ENCODE data around the gene RNF5. TPM values are rescaled to one million over a fixed set of nuclear protein-coding genes. Genes with fewer than 3 reads are reported as not detected.
"Not testable (repeated sequence)": the region's sequence is repeated elsewhere in the genome, so short reads cannot be mapped to it uniquely, and the experiment has no call there.

Gene RNF5
- total RNA-seq, 2 experiments from 2014 or later, result 60.8 to 63.8 TPM

DNA sequence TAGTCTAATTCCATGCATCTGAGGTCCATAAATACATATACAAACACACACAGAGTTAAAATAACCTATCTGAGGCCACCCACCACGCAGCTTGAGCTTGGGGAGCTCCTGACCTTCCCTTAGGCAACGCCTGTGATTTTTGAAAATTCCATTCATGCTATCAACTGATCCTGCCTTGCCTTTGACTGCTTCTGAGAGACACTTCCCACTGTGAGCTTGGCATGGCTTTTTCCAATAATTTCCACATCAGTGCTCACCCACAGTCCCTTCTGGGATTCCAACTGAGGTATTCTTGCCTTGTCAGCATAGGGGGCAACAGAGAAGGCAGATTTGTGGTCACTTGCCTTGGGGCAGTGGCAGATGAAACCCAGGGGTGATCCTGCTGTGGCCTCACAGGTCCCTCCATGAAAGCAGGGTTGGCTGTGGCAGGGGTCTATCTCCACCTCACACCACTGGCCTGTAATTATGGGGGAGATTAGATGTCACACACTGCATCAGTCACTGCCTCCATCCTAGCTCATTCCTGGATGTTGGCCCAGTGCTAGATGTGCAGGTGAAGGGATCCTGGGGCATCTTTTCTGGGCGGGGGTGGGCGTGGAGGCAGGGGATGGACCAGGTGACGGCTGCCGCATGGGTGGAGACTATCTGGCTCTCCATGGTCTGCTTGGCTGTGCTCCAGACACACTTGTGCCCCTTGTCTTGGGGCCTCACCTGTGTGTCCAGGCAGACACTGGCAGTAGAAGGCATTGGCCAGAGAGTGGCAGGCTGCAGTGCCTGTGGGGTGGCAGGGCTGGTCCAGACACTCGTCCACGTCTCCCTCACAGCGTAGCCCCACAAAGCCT lies 25.4 kb downstream of the RNF5 start:
- Mint-ChIP-seq H3K27me3 (no peaks in the 10 kb centered on the region), H3K4me3 (no peak overlapping the region), H3K36me3 (no peaks in the 10 kb centered on the region), H3K27ac (no peak overlapping the region), H3K4me1 (ENCODE audit: low read depth) (no peaks in the 10 kb centered on the region), H3K9me3 (no peaks in the 10 kb centered on the region)
- ChIA-PET CTCF (no interaction called here), POLR2A (no interaction called here)
- intact Hi-C loops (cut with micrococcal nuclease), result no loop called here
- DNase-seq, result no peak

DNA sequence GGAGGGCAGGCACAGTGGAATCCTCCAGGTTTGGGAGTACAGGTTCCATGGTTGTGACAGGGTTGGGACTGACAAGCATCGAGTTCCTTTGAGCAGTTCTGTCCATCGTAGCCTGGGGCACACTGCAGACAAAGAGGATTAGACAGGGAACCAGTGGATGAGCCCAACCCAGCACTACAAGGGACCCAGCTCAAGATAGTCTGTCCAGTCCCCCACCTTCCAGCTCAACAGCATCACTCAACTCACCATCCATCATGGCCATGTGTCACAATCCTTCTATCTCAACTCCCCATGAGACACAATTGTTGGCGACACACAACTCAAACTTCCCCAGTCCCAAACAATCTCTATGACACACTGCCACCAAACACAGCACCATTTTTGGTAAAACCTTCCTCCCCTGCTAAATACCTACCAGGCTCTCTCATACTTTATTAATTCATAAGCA lies 26.1 kb downstream of the RNF5 start:
- Mint-ChIP-seq H3K27me3 (no peaks in the 10 kb centered on the region), H3K36me3 (no peaks in the 10 kb centered on the region), H3K9me3 (no peaks in the 10 kb centered on the region), H3K4me1 (ENCODE audit: low read depth) (no peaks in the 10 kb centered on the region), H3K27ac (no peak overlapping the region), H3K4me3 (no peak overlapping the region)
- DNase-seq, result no peak
- CTCF ChIA-PET, result no interaction called here
- intact Hi-C loops (cut with micrococcal nuclease), result no loop called here
- POLR2A ChIA-PET, result no interaction called here

DNA sequence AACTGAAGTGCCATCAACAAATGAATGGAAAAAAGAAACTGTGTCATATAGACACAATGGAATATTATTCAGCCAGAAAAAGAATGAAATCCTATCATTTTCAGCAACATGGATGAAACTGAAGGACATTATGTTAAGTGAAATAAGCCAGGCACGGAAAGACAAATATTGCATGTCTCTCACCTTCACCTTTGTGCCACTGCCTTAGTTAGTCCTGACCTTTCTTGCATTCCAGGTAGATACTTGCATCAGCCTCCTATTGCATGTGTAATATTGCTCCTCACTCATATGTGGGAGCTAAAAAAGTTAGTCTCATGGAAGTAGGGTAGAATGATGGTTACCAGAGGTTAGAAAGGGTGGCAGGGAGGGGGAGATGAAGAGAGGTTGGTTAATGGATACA lies 30.8 kb downstream of the RNF5 start:
- Mint-ChIP-seq H3K4me3 (no peak overlapping the region), H3K4me1 (ENCODE audit: low read depth) (no peaks in the 10 kb centered on the region), H3K27me3 (no peaks in the 10 kb centered on the region), H3K36me3 (no peaks in the 10 kb centered on the region), H3K27ac (no peak overlapping the region), H3K9me3 (no peaks in the 10 kb centered on the region)
- no peak for DNase-seq
- ChIA-PET CTCF (interaction anchor here (1.3 kb wide), 1 partner anchor 37 kb away, joined by 3 read pairs; no protein-coding TSS in a partner anchor), POLR2A (no interaction called here)
- intact Hi-C loops (cut with micrococcal nuclease), result no loop called here

DNA sequence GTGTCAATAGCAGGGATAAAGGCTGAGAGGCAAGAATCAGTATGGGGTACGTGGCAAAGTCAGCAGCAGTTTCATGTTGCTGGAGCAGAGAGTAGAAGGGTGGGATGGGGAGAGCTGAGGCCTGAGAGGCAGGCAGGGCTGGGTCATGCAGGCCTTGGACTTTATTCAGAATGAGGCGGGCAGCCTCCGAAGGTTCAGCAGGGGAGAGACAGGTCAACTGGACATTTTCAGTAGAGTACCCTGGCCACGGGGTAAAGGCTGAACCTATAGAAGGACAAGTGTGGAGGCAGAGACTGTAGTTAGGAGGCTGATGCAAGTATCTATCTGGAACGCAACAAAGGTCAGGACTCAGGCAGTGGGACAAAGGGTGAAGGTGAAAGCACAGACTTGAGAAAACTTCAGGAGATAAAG lies 32.0 kb downstream of the RNF5 start:
- no peak overlapping the region for H3K27ac Mint-ChIP-seq
- CTCF ChIA-PET, result interaction anchor here (1.3 kb wide), 1 partner anchor 35 kb away, joined by 3 read pairs; no protein-coding TSS in a partner anchor
- no peaks in the 10 kb centered on the region for H3K36me3 Mint-ChIP-seq
- H3K27me3 Mint-ChIP-seq, result no peaks in the 10 kb centered on the region
- intact Hi-C loops (cut with micrococcal nuclease), result no loop called here
- POLR2A ChIA-PET, result no interaction called here
- H3K9me3 Mint-ChIP-seq, result no peaks in the 10 kb centered on the region
- DNase-seq, result no peak
- H3K4me3 Mint-ChIP-seq, result no peak overlapping the region
- H3K4me1 Mint-ChIP-seq (ENCODE audit: low read depth), result no peaks in the 10 kb centered on the region

DNA sequence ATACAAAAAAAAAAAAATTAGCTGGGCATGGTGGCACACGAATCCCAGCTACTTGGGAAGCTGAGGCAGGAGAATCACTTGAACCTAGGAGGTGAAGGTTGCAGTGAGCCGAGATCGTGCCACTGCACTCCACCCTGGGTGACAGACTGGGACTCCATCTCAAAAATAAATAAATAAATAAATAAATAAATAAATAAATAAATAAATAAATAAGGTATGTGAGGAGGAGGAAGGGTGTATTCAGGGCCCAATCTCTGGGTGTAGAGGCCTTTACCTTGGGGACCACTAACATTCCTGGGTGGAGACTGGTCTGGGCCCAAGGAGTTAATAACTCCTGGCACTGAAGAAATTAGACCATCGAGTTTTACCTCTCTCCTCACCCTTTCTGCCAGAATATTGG lies 33.2 kb downstream of the RNF5 start:
- CTCF ChIA-PET, result interaction anchor here (0.6 to 1.0 kb wide), 2 partner anchors 18 to 203 kb away, joined by 3 read pairs; no protein-coding TSS in a partner anchor
- POLR2A ChIA-PET, result not testable (repeated sequence)

DNA sequence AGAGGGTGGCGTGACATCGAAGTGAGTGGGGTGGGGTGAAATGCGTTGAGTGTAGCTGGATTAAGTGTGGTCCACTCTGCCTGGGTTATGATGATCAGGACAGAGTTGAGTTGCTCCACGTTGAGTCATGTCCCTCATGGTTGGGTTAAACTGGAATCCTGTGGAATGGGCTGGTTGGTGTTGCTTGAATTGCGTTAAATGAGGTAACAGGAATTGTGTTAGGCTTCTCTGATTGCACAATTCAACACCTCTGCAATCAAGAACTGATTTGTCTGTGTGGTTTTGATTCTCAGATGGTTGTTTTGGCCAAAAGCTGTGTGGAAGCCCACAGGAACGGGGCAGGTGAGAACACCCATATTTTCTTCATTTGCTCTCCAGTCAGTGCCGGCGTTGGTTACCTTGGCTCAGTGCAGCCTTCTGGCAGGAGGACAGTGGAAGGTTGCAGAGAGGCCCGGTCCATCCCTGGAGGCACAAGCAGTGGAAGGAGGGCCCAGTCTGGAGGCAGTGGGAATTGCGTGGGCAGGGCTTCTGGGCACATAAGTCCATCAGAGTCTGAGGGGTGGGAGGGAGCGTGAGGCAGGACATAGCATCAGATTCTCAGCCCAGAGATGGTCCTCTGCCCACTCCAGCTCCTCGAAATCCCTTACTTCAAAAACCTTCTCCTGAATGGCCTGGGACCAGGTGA lies 34.0 kb downstream of the RNF5 start:
- DNase-seq, result no peak
- Mint-ChIP-seq H3K4me1 (ENCODE audit: low read depth) (no peaks in the 10 kb centered on the region), H3K9me3 (no peaks in the 10 kb centered on the region), H3K27me3 (no peaks in the 10 kb centered on the region), H3K27ac (no peak overlapping the region), H3K4me3 (no peak overlapping the region), H3K36me3 (no peaks in the 10 kb centered on the region)
- intact Hi-C loops (cut with micrococcal nuclease), result no loop called here
- ChIA-PET POLR2A (no interaction called here), CTCF (interaction anchor here (1.0 kb wide), 1 partner anchor 202 kb away, joined by 3 read pairs; no protein-coding TSS in a partner anchor)

More for the DNA sequence above, 33.2 kb downstream of the RNF5 start:
- H3K36me3 Mint-ChIP-seq; H3K9me3 Mint-ChIP-seq; H3K27me3 Mint-ChIP-seq; H3K4me3 Mint-ChIP-seq; intact Hi-C loops (cut with micrococcal nuclease); H3K27ac Mint-ChIP-seq; H3K4me1 Mint-ChIP-seq (ENCODE audit: low read depth); DNase-seq: not testable (repeated sequence)

DNA sequence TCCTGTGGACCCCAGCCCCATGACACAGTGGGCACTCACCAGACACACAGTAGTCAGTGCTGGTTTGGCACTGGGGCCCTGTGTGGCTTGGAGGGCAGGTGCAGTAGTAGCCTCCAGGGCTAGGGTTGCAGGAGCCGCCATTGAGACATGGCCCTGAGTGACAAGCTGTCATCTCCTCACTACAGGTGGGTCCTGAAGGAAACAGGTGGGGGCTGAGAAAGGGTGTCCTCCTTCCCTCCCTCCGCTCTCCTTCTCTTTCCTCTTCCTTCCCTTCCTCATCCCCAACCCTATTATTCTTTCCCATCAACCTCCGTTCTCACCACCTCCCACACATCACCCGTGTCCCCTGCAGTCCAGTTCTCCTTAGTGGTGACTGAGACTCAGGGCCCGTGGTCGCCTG lies 35.4 kb downstream of the RNF5 start:
- CTCF ChIA-PET, result no interaction called here
- H3K9me3 Mint-ChIP-seq, result no peaks in the 10 kb centered on the region
- H3K4me3 Mint-ChIP-seq, result no peak overlapping the region
- no peaks in the 10 kb centered on the region for H3K27me3 Mint-ChIP-seq
- H3K27ac Mint-ChIP-seq, result no peak overlapping the region
- no peaks in the 10 kb centered on the region for H3K36me3 Mint-ChIP-seq
- POLR2A ChIA-PET, result no interaction called here
- no peaks in the 10 kb centered on the region for H3K4me1 Mint-ChIP-seq (ENCODE audit: low read depth)
- intact Hi-C loops (cut with micrococcal nuclease), result no loop called here
- DNase-seq, result no peak

DNA sequence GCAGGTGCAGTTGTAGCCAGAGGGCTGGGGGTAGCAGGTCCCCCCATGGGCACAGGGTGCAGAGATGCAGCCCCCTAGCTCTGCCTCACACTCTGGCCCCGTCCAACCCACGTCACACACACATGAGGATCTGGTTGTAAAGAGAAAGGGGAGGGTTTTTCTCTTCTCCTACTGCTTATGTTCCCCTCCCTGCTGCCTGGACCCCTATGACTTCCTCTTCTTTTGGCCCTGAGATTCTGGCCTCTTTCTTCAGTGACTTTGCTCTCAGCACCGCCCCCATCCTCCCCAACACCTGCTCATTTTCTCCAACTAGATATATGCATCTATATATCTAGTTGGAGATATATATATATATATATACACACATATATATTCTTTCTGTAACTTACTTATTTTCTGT lies 35.9 kb downstream of the RNF5 start:
- no peak overlapping the region for H3K27ac Mint-ChIP-seq
- no peaks in the 10 kb centered on the region for H3K36me3 Mint-ChIP-seq
- H3K9me3 Mint-ChIP-seq, result no peaks in the 10 kb centered on the region
- intact Hi-C loops (cut with micrococcal nuclease), result no loop called here
- H3K4me1 Mint-ChIP-seq (ENCODE audit: low read depth), result no peaks in the 10 kb centered on the region
- no peak overlapping the region for H3K4me3 Mint-ChIP-seq
- CTCF ChIA-PET, result no interaction called here
- no peak for DNase-seq
- POLR2A ChIA-PET, result no interaction called here
- H3K27me3 Mint-ChIP-seq, result no peaks in the 10 kb centered on the region

DNA sequence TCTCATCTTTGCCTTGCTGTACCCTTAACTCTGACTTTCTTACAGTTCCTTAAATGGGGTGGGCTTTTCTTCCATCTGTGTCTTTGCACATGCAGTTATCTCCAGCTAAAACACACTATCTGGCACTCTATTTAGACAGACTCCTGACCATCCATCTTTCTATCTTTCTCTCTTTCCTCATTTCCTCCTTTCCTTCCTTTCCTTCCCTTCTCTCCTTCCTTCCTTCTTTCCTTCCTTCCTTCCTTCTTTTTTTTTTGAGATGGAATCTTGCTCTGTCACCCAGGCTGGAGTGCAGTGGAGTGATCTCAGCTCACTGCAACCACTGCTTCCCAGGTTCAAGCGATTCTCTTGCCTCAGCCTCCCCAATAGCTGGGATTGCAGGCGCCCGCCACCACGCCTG lies 37.4 kb downstream of the RNF5 start:
- Mint-ChIP-seq H3K36me3 (no peaks in the 10 kb centered on the region), H3K4me3 (no peak overlapping the region), H3K9me3 (no peaks in the 10 kb centered on the region), H3K4me1 (ENCODE audit: low read depth) (no peaks in the 10 kb centered on the region), H3K27ac (no peak overlapping the region), H3K27me3 (no peaks in the 10 kb centered on the region)
- DNase-seq, result no peak
- POLR2A ChIA-PET, result no interaction called here
- CTCF ChIA-PET, result no interaction called here
- intact Hi-C loops (cut with micrococcal nuclease), result no loop called here

DNA sequence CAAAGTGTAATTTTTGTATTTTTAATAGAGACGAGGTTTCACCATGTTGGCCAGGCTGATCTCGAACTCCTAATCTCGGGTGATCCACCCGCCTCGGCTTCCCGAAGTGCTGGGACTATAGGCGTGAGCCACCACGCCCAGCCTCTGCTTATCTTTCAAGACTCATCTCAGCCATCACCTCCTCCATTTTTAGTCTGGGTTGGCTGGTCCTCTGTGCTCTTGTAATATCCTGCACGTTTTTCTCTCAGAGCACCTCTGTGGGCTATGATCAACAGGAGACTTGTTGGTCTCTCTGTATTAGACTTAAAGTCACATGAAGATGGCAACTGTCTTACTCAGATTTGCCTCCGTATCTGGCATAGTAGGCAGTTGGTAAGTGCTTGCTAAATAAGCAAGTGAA lies 38.1 kb downstream of the RNF5 start:
- Mint-ChIP-seq H3K27me3 (no peaks in the 10 kb centered on the region), H3K4me1 (ENCODE audit: low read depth) (no peaks in the 10 kb centered on the region), H3K36me3 (no peaks in the 10 kb centered on the region), H3K9me3 (no peaks in the 10 kb centered on the region), H3K4me3 (no peak overlapping the region), H3K27ac (no peak overlapping the region)
- intact Hi-C loops (cut with micrococcal nuclease), result no loop called here
- CTCF ChIA-PET, result no interaction called here
- POLR2A ChIA-PET, result no interaction called here
- DNase-seq, result no peak

DNA sequence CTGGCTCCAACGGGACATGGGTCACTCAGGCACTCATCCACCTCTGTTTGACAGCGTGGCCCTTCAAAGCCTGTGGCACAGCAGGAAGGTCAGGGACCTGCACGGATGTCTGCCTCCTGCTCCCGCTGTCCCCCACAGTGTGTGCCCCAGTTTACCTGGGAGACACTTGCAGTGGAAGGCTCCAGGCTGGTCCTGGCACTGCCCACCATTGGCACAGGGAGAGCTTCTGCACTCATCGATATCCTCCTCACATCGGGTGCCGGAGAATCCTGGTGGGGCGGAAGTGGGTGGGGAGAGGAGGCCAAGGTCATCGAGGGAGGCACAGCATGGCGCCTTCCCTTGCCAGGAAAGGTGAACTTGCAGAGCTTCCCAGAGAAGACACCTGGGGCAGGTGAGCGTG lies 38.8 kb downstream of the RNF5 start:
- H3K27ac Mint-ChIP-seq, result no peak overlapping the region
- no peaks in the 10 kb centered on the region for H3K4me1 Mint-ChIP-seq (ENCODE audit: low read depth)
- H3K36me3 Mint-ChIP-seq, result no peaks in the 10 kb centered on the region
- H3K27me3 Mint-ChIP-seq, result no peaks in the 10 kb centered on the region
- intact Hi-C loops (cut with micrococcal nuclease), result no loop called here
- CTCF ChIA-PET, result interaction anchor here (0.5 kb wide), 1 partner anchor 529 kb away, joined by 3 read pairs; no protein-coding TSS in a partner anchor
- no peak overlapping the region for H3K4me3 Mint-ChIP-seq
- DNase-seq, result no peak
- H3K9me3 Mint-ChIP-seq, result no peaks in the 10 kb centered on the region
- POLR2A ChIA-PET, result no interaction called here

DNA sequence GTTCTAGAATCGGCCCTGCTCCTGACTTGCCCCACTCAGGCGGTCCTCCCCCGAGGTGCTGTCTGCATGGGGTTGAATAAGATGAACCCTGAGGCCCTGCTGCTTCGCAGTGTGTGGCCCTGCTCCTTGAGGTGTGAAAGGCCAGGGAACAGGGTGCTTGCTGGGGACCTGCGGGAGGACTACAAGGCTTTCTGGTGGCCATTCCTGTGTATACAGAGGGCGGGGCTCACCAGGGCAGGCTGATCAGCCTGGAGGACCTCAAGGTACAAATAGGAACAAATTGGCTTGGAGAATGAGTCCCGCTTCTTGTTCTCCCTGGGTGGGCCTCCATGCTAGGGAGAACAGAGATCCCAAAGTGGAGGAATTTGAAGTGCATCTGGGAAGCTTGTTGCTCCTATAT lies 40.0 kb downstream of the RNF5 start:
- no peak for DNase-seq
- no peaks in the 10 kb centered on the region for H3K36me3 Mint-ChIP-seq
- intact Hi-C loops (cut with micrococcal nuclease), result no loop called here
- POLR2A ChIA-PET, result no interaction called here
- no peak overlapping the region for H3K4me3 Mint-ChIP-seq
- peaks cover 8% of the 10 kb centered on the region for H3K4me1 Mint-ChIP-seq (ENCODE audit: low read depth)
- no peak overlapping the region for H3K27ac Mint-ChIP-seq
- no peaks in the 10 kb centered on the region for H3K27me3 Mint-ChIP-seq
- CTCF ChIA-PET, result no interaction called here
- no peaks in the 10 kb centered on the region for H3K9me3 Mint-ChIP-seq

DNA sequence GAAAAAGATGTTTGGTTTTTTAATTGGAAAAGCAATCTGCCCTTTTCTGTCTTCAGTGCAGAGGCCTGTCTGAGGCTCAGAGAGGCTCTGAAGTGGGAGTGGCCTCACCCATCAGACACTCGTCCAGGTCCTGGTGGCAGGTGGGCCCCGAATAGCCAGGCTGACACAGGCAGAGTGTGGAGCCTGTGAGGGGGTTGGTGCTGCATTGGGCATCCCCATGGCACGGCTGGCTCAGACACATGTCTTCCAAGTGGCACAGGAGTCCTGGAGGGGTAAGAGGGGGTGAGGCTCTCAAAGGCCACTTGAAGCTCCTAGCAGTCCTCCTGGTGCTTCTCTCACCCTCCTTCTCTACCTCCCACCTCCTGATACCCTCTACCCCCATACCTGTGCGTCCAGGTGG lies 41.8 kb downstream of the RNF5 start:
- peaks cover 8% of the 10 kb centered on the region for H3K4me1 Mint-ChIP-seq (ENCODE audit: low read depth)
- H3K27me3 Mint-ChIP-seq, result no peaks in the 10 kb centered on the region
- H3K4me3 Mint-ChIP-seq, result no peak overlapping the region
- no peak overlapping the region for H3K27ac Mint-ChIP-seq
- intact Hi-C loops (cut with micrococcal nuclease), result no loop called here
- no peaks in the 10 kb centered on the region for H3K9me3 Mint-ChIP-seq
- H3K36me3 Mint-ChIP-seq, result no peaks in the 10 kb centered on the region
- DNase-seq, result no peak
- ChIA-PET CTCF (no interaction called here), POLR2A (no interaction called here)

Data from activated CD4-positive, alpha-beta memory T cell treated with anti-CD3 and anti-CD28 coated beads for 36 hours (primary cell).